ENCODE measurements around the gene FKBP5. TPM values are rescaled to one million over a fixed set of nuclear protein-coding genes. Genes with fewer than 3 reads are reported as not detected.

FKBP5 gene
- total RNA-seq, 1 experiment from 2014 or later, result 20.1 TPM

DNA sequence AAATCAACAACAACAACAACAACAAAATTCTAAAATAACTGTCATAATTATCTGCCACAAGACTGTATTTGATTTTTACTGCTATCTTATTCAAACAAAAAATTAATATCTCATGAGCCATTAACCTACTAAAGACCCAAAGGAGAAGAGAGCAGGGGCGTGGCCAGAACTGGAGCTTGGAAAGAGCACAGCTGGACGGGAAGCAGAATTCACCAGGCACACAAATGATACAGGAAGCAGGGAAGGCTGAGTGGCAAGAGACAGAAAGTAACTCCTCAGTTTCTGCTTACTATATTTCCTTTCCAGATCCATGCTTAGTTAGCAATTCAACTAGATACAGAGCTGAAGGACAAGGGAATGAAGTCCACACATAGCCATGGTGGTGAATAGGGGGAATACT lies 54.4 kb downstream of the FKBP5 start:
- Mint-ChIP-seq H3K27me3 (ENCODE audit: insufficient read depth, unreplicated experiment) (no peaks in the 10 kb centered on the region), H3K27ac (ENCODE audit: unreplicated experiment) (no peak overlapping the region), H3K4me1 (ENCODE audit: low read depth, unreplicated experiment) (no peaks in the 10 kb centered on the region), H3K9me3 (ENCODE audit: unreplicated experiment) (no peaks in the 10 kb centered on the region), H3K36me3 (ENCODE audit: insufficient read depth, unreplicated experiment) (peaks cover 4% of the 10 kb centered on the region), H3K4me3 (ENCODE audit: unreplicated experiment) (no peak overlapping the region)
- POLR2A ChIA-PET, result no interaction called here
- Histone ChIP-seq H3K27me3 (replicated peaks; ENCODE audit: control insufficient read depth, insufficient read depth, low read length) (no peaks in the 10 kb centered on the region), H3K9me3 (no peaks in the 10 kb centered on the region), H3K36me3 (ENCODE audit: control insufficient read depth, insufficient read depth, low read length) (no peaks in the 10 kb centered on the region), H3K4me3 (ENCODE audit: low read depth, low read length) (no peak overlapping the region), H3K4me1 (no peaks in the 10 kb centered on the region)
- CTCF ChIA-PET, result no interaction called here
- TF ChIP-seq, protein P1, sequence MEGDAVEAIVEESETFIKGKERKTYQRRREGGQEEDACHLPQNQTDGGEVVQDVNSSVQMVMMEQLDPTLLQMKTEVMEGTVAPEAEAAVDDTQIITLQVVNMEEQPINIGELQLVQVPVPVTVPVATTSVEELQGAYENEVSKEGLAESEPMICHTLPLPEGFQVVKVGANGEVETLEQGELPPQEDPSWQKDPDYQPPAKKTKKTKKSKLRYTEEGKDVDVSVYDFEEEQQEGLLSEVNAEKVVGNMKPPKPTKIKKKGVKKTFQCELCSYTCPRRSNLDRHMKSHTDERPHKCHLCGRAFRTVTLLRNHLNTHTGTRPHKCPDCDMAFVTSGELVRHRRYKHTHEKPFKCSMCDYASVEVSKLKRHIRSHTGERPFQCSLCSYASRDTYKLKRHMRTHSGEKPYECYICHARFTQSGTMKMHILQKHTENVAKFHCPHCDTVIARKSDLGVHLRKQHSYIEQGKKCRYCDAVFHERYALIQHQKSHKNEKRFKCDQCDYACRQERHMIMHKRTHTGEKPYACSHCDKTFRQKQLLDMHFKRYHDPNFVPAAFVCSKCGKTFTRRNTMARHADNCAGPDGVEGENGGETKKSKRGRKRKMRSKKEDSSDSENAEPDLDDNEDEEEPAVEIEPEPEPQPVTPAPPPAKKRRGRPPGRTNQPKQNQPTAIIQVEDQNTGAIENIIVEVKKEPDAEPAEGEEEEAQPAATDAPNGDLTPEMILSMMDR (IDR thresholded peaks at IDR 0.05; ENCODE audit: insufficient read depth in 1 of 2, low read depth in 1 of 2, low read length in 1 of 2, severe bottlenecking in 1 of 2, unreplicated experiment in 1 of 2), result no peak
- DNase-seq, result no peak
- intact Hi-C loops (cut with micrococcal nuclease; ENCODE audit: unreplicated experiment), result no loop called here
- BruUV-seq (replicated peaks), result no TSS peak

DNA sequence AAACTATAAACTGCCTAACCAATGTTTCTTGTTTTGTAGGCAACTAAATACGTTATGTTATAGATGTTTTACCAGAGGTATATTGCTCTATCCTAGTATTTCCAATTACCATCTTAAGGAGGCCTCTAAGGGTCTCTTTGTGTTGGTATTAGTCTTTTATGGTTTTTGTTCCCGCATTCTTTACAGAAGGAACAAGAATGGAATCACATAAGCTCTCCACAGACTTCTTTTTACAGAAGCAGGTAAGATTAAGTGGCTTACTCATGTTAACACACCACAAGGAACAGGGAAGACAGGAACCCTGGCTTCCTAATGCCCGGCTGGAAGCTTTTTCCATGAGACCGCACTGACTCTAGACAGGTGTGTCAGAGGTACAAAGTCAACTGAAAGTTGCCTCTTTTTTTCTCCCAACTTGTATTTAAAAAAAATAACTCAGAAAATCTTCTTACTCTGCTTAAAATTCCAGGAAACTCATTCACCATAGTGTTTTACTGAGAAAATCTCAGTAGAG lies 55.1 kb downstream of the FKBP5 start:
- peaks cover 4% of the 10 kb centered on the region for H3K36me3 Mint-ChIP-seq (ENCODE audit: insufficient read depth, unreplicated experiment)
- BruUV-seq (replicated peaks), result no TSS peak
- no peak for DNase-seq
- no peaks in the 10 kb centered on the region for H3K9me3 ChIP-seq
- H3K9me3 Mint-ChIP-seq (ENCODE audit: unreplicated experiment), result no peaks in the 10 kb centered on the region
- TF ChIP-seq, protein P1 (IDR thresholded peaks at IDR 0.05; ENCODE audit: insufficient read depth in 1 of 2, low read depth in 1 of 2, low read length in 1 of 2, severe bottlenecking in 1 of 2, unreplicated experiment in 1 of 2), result no peak
- no peaks in the 10 kb centered on the region for H3K4me1 Mint-ChIP-seq (ENCODE audit: low read depth, unreplicated experiment)
- H3K27me3 Mint-ChIP-seq (ENCODE audit: insufficient read depth, unreplicated experiment), result no peaks in the 10 kb centered on the region
- H3K4me3 Mint-ChIP-seq (ENCODE audit: unreplicated experiment), result no peak overlapping the region
- intact Hi-C loops (cut with micrococcal nuclease; ENCODE audit: unreplicated experiment), result no loop called here
- no peak overlapping the region for H3K4me3 ChIP-seq (ENCODE audit: low read depth, low read length)
- H3K27me3 ChIP-seq (replicated peaks; ENCODE audit: control insufficient read depth, insufficient read depth, low read length), result no peaks in the 10 kb centered on the region
- POLR2A ChIA-PET, result no interaction called here
- CTCF ChIA-PET, result no interaction called here
- H3K36me3 ChIP-seq (ENCODE audit: control insufficient read depth, insufficient read depth, low read length), result no peaks in the 10 kb centered on the region
- no peaks in the 10 kb centered on the region for H3K4me1 ChIP-seq
- H3K27ac Mint-ChIP-seq (ENCODE audit: unreplicated experiment), result no peak overlapping the region

DNA sequence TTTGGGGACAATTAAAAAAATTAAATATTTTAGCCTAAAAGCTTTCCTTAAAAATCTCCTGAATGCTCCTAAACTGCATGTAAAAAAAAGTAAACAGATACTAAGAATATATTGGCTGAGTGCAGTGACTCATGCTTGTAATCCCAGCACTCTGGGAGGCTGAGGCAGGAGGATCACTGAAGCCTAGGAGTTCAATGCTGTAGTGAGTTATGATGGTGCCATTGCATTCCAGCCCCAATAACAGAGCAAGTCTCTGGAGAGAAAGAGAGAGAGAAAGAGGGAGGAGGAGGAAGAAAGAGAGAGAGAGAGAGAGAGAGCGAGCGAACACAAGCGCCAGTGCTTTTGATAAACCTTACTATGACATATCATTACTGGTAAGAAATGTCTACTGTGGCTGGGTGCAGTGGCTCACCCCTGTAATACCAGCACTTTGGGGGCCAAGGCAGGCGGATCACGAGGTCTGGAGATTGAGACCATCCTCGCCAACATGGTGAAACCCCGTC lies 58.8 kb downstream of the FKBP5 start:
- intact Hi-C loops (cut with micrococcal nuclease; ENCODE audit: unreplicated experiment), result no loop called here
- TF ChIP-seq, protein P1 (IDR thresholded peaks at IDR 0.05; ENCODE audit: insufficient read depth in 1 of 2, low read depth in 1 of 2, low read length in 1 of 2, severe bottlenecking in 1 of 2, unreplicated experiment in 1 of 2), result no peak
- ChIA-PET CTCF (no interaction called here), POLR2A (no interaction called here)
- DNase-seq, result no peak
- Histone ChIP-seq H3K4me3 (ENCODE audit: low read depth, low read length) (no peak overlapping the region), H3K27me3 (replicated peaks; ENCODE audit: control insufficient read depth, insufficient read depth, low read length) (no peaks in the 10 kb centered on the region), H3K4me1 (no peaks in the 10 kb centered on the region), H3K9me3 (no peaks in the 10 kb centered on the region), H3K36me3 (ENCODE audit: control insufficient read depth, insufficient read depth, low read length) (no peaks in the 10 kb centered on the region)
- Mint-ChIP-seq H3K9me3 (ENCODE audit: unreplicated experiment) (no peaks in the 10 kb centered on the region), H3K4me3 (ENCODE audit: unreplicated experiment) (no peak overlapping the region), H3K36me3 (ENCODE audit: insufficient read depth, unreplicated experiment) (peaks cover 4% of the 10 kb centered on the region), H3K4me1 (ENCODE audit: low read depth, unreplicated experiment) (no peaks in the 10 kb centered on the region), H3K27ac (ENCODE audit: unreplicated experiment) (no peak overlapping the region), H3K27me3 (ENCODE audit: insufficient read depth, unreplicated experiment) (no peaks in the 10 kb centered on the region)
- no TSS peak for BruUV-seq (replicated peaks)
